Liver (tissue), 3 donors: Measurements from ENCODE around the gene TAPT1.

Experiments used
- ATF3 ChIP-seq: IDR thresholded peaks from 2 replicates; pipeline ENCODE4 v1.6.1; 2016; ENCODE audit warnings: antibody characterized with exemption
- CTCF ChIP-seq: fragments of 150-350 bp; IDR thresholded peaks from 2 replicates; pipeline ENCODE4 v1.5.1; 2017; ENCODE audit warnings: improper control_type of control experiment, low read depth, low read length; ENCODE audit not compliant: missing input control
- EGR1 ChIP-seq, 2 donors: IDR thresholded peaks; 2 replicates each; pipeline ENCODE4 v1.6.1; 2016 to 2018; ENCODE audit warnings: antibody characterized with exemption in 2 of 2, low read depth in 2 of 2
- GABPA ChIP-seq, 2 donors: IDR thresholded peaks in 1 of 2; conservative IDR thresholded peaks in 1 of 2; 2 replicates each; pipeline ENCODE4 v1.6.1; 2016; ENCODE audit warnings: antibody characterized with exemption in 2 of 2, mild to moderate bottlenecking in 1 of 2, moderate library complexity in 1 of 2
- MAX ChIP-seq: IDR thresholded peaks from 2 replicates; pipeline ENCODE4 v1.6.1; 2016; ENCODE audit warnings: antibody characterized with exemption
- RAD21 ChIP-seq, 2 donors: IDR thresholded peaks; 2 replicates each; pipeline ENCODE4 v1.6.1; 2016; ENCODE audit warnings: antibody characterized with exemption in 2 of 2, mild to moderate bottlenecking in 2 of 2
- REST ChIP-seq: IDR thresholded peaks from 2 replicates; pipeline ENCODE4 v1.6.1; 2016; ENCODE audit warnings: antibody characterized with exemption, mild to moderate bottlenecking
- SP1 ChIP-seq: IDR thresholded peaks from 2 replicates; pipeline ENCODE4 v1.6.1; 2018; ENCODE audit warnings: antibody characterized with exemption, mild to moderate bottlenecking
- TAF1 ChIP-seq: conservative IDR thresholded peaks from 2 replicates; pipeline ENCODE4 v1.6.1; 2016; ENCODE audit warnings: antibody characterized with exemption, mild to moderate bottlenecking
- YY1 ChIP-seq: IDR thresholded peaks from 2 replicates; pipeline ENCODE4 v1.6.1; 2016; ENCODE audit warnings: antibody characterized with exemption, mild to moderate bottlenecking
- ZBTB33 ChIP-seq: IDR thresholded peaks from 2 replicates; pipeline ENCODE4 v1.6.1; 2016; ENCODE audit warnings: antibody characterized with exemption
- donor health status: healthy.
- donor health status: healthy.

GRCh38 chr4:16159286-16159685 is 67.0 kb downstream of the TAPT1 start:
- TF ChIP-seq CTCF (no peak), GABPA (IDR thresholded peaks at IDR 0.05 in 1 of 2, conservative IDR thresholded peaks at IDR 0.05 in 1 of 2) (no peak), EGR1 (IDR thresholded peaks at IDR 0.05; ENCODE audit: low read depth in 2 of 2) (no peak), TAF1 (no peak), REST (no peak), YY1 (no peak), SP1 (no peak), RAD21 (IDR thresholded peaks at IDR 0.05) (no peak), ZBTB33 (no peak), ATF3 (no peak), MAX (no peak)
